ES-I3 (cell line): ENCODE measurements around the gene CEP152.
A peak's percentile ranks its signal among the peaks of the same experiment; 100 is the strongest.

Experiments used
- H3K36me3 ChIP-seq: 2 replicates; pipeline ENCODE4 v1.6.1; 2013; ENCODE audit warnings: mild to moderate bottlenecking, low read length, control low read depth, moderate library complexity; ENCODE audit not compliant: insufficient read depth
- H3K4me1 ChIP-seq: 2 replicates; pipeline ENCODE4 v1.6.1; 2013; ENCODE audit warnings: mild to moderate bottlenecking, control low read depth, low read length; ENCODE audit not compliant: insufficient read depth
- H3K9ac ChIP-seq: 2 replicates; pipeline ENCODE4 v1.6.1; 2013; ENCODE audit warnings: low read depth, mild to moderate bottlenecking, low read length, moderate library complexity
- H3K9me3 ChIP-seq: 2 replicates; pipeline ENCODE4 v1.6.1; 2013; ENCODE audit warnings: mild to moderate bottlenecking, low read length, moderate library complexity; ENCODE audit not compliant: control insufficient read depth, insufficient read depth

Gene CEP152

GRCh38 chr15:48832648-48833047 is 21.8 kb upstream of the CEP152 start:
- H3K36me3 ChIP-seq: no peaks in the 10 kb centered on the region
- H3K9ac ChIP-seq: no peak overlapping the region
- H3K4me1 ChIP-seq: no peaks in the 10 kb centered on the region
- H3K9me3 ChIP-seq: no peaks in the 10 kb centered on the region; the same call in 1 of the 2 replicates

- no peak overlapping the region for H3K9ac ChIP-seq
- no peaks in the 10 kb centered on the region for H3K36me3 ChIP-seq
- H3K4me1 ChIP-seq: peaks cover 1% of the 10 kb centered on the region; the same call in 1 of the 2 replicates
- H3K9me3 ChIP-seq: no peaks in the 10 kb centered on the region; the same call in 1 of the 2 replicates
Measured at GRCh38 chr15:48828906-48829305, 18.0 kb upstream of the CEP152 start.

GRCh38 chr15:48828471-48828870 is 17.6 kb upstream of the CEP152 start:
- Histone ChIP-seq H3K4me1 (peaks cover 6% of the 10 kb centered on the region; the same call in 1 of the 2 replicates), H3K9me3 (no peaks in the 10 kb centered on the region), H3K9ac (no peak overlapping the region), H3K36me3 (no peaks in the 10 kb centered on the region)

- no peak overlapping the region for H3K9ac ChIP-seq
- no peaks in the 10 kb centered on the region for H3K9me3 ChIP-seq
- peaks cover 12% of the 10 kb centered on the region; the same call in 1 of the 2 replicates for H3K4me1 ChIP-seq
- H3K36me3 ChIP-seq: no peaks in the 10 kb centered on the region
Measured at GRCh38 chr15:48825075-48825474, 14.2 kb upstream of the CEP152 start.

GRCh38 chr15:48823706-48824105 is 12.8 kb upstream of the CEP152 start:
- no peak overlapping the region for H3K9ac ChIP-seq
- H3K36me3 ChIP-seq: no peaks in the 10 kb centered on the region
- no peaks in the 10 kb centered on the region for H3K9me3 ChIP-seq
- H3K4me1 ChIP-seq: peaks cover 12% of the 10 kb centered on the region; the same call in 1 of the 2 replicates

GRCh38 chr15:48823237-48823636 is 12.4 kb upstream of the CEP152 start:
- H3K9me3 ChIP-seq: no peaks in the 10 kb centered on the region
- no peaks in the 10 kb centered on the region for H3K36me3 ChIP-seq
- no peak overlapping the region for H3K9ac ChIP-seq
- H3K4me1 ChIP-seq: peaks cover 12% of the 10 kb centered on the region; the same call in 1 of the 2 replicates

- H3K4me1 ChIP-seq: 0 out of 2 replicates have a peak, but pooled peaks cover 5% of the 10 kb centered on the region
- no peaks in the 10 kb centered on the region for H3K9me3 ChIP-seq
- no peak overlapping the region for H3K9ac ChIP-seq
- no peaks in the 10 kb centered on the region for H3K36me3 ChIP-seq
Measured at GRCh38 chr15:48814286-48814685, 3.4 kb upstream of the CEP152 start.

- Histone ChIP-seq H3K36me3 (no peaks in the 10 kb centered on the region), H3K9ac (peak overlapping the region; percentile 62), H3K9me3 (no peaks in the 10 kb centered on the region), H3K4me1 (peaks cover 7% of the 10 kb centered on the region; the same call in 1 of the 2 replicates)
Measured at GRCh38 chr15:48811325-48811958, 573 bp upstream of the CEP152 start.

GRCh38 chr15:48806151-48806550 is 4.7 kb downstream of the CEP152 start:
- Histone ChIP-seq H3K36me3 (no peaks in the 10 kb centered on the region), H3K9me3 (no peaks in the 10 kb centered on the region), H3K4me1 (peaks cover 12% of the 10 kb centered on the region; the same call in 1 of the 2 replicates), H3K9ac (no peak overlapping the region)

- H3K36me3 ChIP-seq: no peaks in the 10 kb centered on the region
- no peaks in the 10 kb centered on the region for H3K9me3 ChIP-seq
- no peak overlapping the region for H3K9ac ChIP-seq
- peaks cover 12% of the 10 kb centered on the region; the same call in 1 of the 2 replicates for H3K4me1 ChIP-seq
Measured at GRCh38 chr15:48805591-48805990, 5.3 kb downstream of the CEP152 start.

- Histone ChIP-seq H3K4me1 (peaks cover 7% of the 10 kb centered on the region; the same call in 1 of the 2 replicates), H3K36me3 (no peaks in the 10 kb centered on the region), H3K9ac (no peak overlapping the region)
Measured at GRCh38 chr15:48803877-48804276, 7.0 kb downstream of the CEP152 start.

GRCh38 chr15:48802867-48803266 is 8.0 kb downstream of the CEP152 start:
- H3K36me3 ChIP-seq: no peaks in the 10 kb centered on the region
- H3K4me1 ChIP-seq: peaks cover 7% of the 10 kb centered on the region; the same call in 1 of the 2 replicates
- H3K9ac ChIP-seq: no peak overlapping the region
- no peaks in the 10 kb centered on the region for H3K9me3 ChIP-seq

More at GRCh38 chr15:48803877-48804276, 7.0 kb downstream of the CEP152 start:
- H3K9me3 ChIP-seq: no peaks in the 10 kb centered on the region

GRCh38 chr15:48802257-48802656 is 8.6 kb downstream of the CEP152 start:
- Histone ChIP-seq H3K36me3 (no peaks in the 10 kb centered on the region), H3K4me1 (peaks cover 7% of the 10 kb centered on the region; the same call in 1 of the 2 replicates), H3K9ac (no peak overlapping the region), H3K9me3 (no peaks in the 10 kb centered on the region)

GRCh38 chr15:48800811-48801455 is 9.9 kb downstream of the CEP152 start:
- Histone ChIP-seq H3K9ac (no peak overlapping the region), H3K36me3 (no peaks in the 10 kb centered on the region), H3K9me3 (no peaks in the 10 kb centered on the region), H3K4me1 (peaks cover 4% of the 10 kb centered on the region; the same call in 1 of the 2 replicates)

- peaks cover 4% of the 10 kb centered on the region; the same call in 1 of the 2 replicates for H3K4me1 ChIP-seq
- no peaks in the 10 kb centered on the region for H3K36me3 ChIP-seq
- no peak overlapping the region for H3K9ac ChIP-seq
- no peaks in the 10 kb centered on the region for H3K9me3 ChIP-seq
Measured at GRCh38 chr15:48800245-48800644, 10.6 kb downstream of the CEP152 start.
